Transverse colon (tissue), 4 donors: Measurements from ENCODE around the gene ISG20L2. TPM values are rescaled to one million over a fixed set of nuclear protein-coding genes. Genes with fewer than 3 reads are reported as not detected.

Experiments used
- DNase-seq: peaks from one replicate; pipeline ENCODE4 v3.0.0-alpha.2; 2019
- H3K27ac ChIP-seq, 4 donors: fragments of 200-600 bp; sonication (generic); 2 replicates each; pipeline ENCODE4 v1.5.1; 2016 to 2018; ENCODE audit warnings: inconsistent platforms in 4 of 4
- H3K27me3 ChIP-seq: fragments of 200-600 bp; sonication (generic); 2 replicates; pipeline ENCODE4 v1.5.1; 2017; ENCODE audit warnings: inconsistent platforms
- H3K36me3 ChIP-seq, 4 donors: fragments of 200-600 bp; sonication (generic); 2 replicates each; pipeline ENCODE4 v1.5.1; 2017 to 2019; ENCODE audit warnings: inconsistent platforms in 4 of 4
- H3K4me1 ChIP-seq, 4 donors: fragments of 200-600 bp; sonication (generic); 2 replicates each; pipeline ENCODE4 v1.5.1; 2017 to 2020; ENCODE audit warnings: inconsistent platforms in 4 of 4
- H3K4me3 ChIP-seq, 4 donors: fragments of 200-600 bp; sonication (generic); 1 replicate in 1 of 4; 2 replicates in 3 of 4; pipeline versions ENCODE4 v1.5.1 to v1.6.1; 2017 to 2019; ENCODE audit warnings: inconsistent platforms in 4 of 4
- H3K9me3 ChIP-seq, 2 donors: fragments of 200-600 bp; sonication (generic); 2 replicates each; pipeline ENCODE4 v1.5.1; 2017 to 2019; ENCODE audit warnings: inconsistent platforms in 2 of 2
- CTCF ChIP-seq, 5 experiments: fragments of 200-600 bp in 3 of 5; fragments of 450-650 bp in 2 of 5; sonication (generic) in 3 of 5; IDR thresholded peaks; 1 replicate in 2 of 5; 2 replicates in 3 of 5; pipeline ENCODE4 v1.5.1; 2016 to 2017; ENCODE audit warnings: antibody characterized with exemption in 5 of 5, inconsistent platforms in 3 of 5, mild to moderate bottlenecking in 2 of 5, moderate library complexity in 1 of 5
- EP300 ChIP-seq: sonication (generic); formaldehyde crosslinking; IDR thresholded peaks from one replicate; pipeline ENCODE4 v1.6.1; 2017; ENCODE audit warnings: antibody characterized with exemption, low read depth
- POLR2A ChIP-seq: fragments of 450-650 bp; IDR thresholded peaks from one replicate; pipeline ENCODE4 v1.6.1; 2016; ENCODE audit warnings: antibody characterized with exemption, mild to moderate bottlenecking, moderate library complexity
- POLR2AphosphoS5 ChIP-seq, 3 donors: sonication (generic); formaldehyde crosslinking; IDR thresholded peaks; one replicate each; pipeline ENCODE4 v1.6.1; 2016; ENCODE audit warnings: antibody characterized with exemption in 3 of 3
- WGBS, 2 donors: methylation state at CpG; one replicate each; pipeline ENCODE4 v1.1.5; 2018; ENCODE audit warnings: low coverage in 1 of 2; 5-methylcytosine and 5-hydroxymethylcytosine counted together
- in situ Hi-C, 4 donors: fragments of 200-750 bp; cut with MboI; loops; one replicate each; pipeline versions ENCODE4 v1.15.0 to v1.15.1; 2017; ENCODE audit warnings: low sequenced_read_pairs in 3 of 4, low pct_ligation_motif_present in 1 of 4, low pct_unique_long_range_greater_than_20kb in 1 of 4
- intact Hi-C: fragments of 100-400 bp; cut with DNase I; formaldehyde crosslinking; loops from one replicate; pipeline ENCODE4 v1.15.1; 2023; ENCODE audit warnings: low total_unique reads
- total RNA-seq, 4 donors: library from RNA; depleted of rRNA; stranded (reverse); fragments of >200 nt; gene quantifications; one replicate each; pipeline ENCODE4 v1.1.0, GENCODE V29; 2016

The ISG20L2 gene
- total RNA-seq, 4 donors from 2014 or later, result 25.8 to 61.7 (median 33.1) TPM

- Histone ChIP-seq H3K27ac (peak overlapping the region in 1 of 4 donors; percentile 99), H3K36me3 (peaks cover 0 to 10% (median 4%) of the 10 kb centered on the region in 4 donors), H3K4me1 (peaks cover 29 to 59% (median 47%) of the 10 kb centered on the region in 4 donors), H3K4me3 (no peak overlapping the region), H3K27me3 (no peaks in the 10 kb centered on the region), H3K9me3 (no peaks in the 10 kb centered on the region)
- in situ Hi-C loops (no loop called here), intact Hi-C loops (no loop called here)
- no peak for DNase-seq
- WGBS, 2 donors, result 71 to 77% methylated on average over 1 to 7 of the region's 12 CpGs
- TF ChIP-seq POLR2AphosphoS5 (IDR thresholded peaks at IDR 0.05) (no peak), POLR2A (no peak), EP300 (no peak), CTCF (IDR thresholded peaks at IDR 0.05) (no peak)
These were observed 15.8 kb upstream of the ISG20L2 start for GRCh38 chr1:156744344-156744743.

- Histone ChIP-seq H3K27me3 (no peaks in the 10 kb centered on the region), H3K9me3 (no peaks in the 10 kb centered on the region), H3K36me3 (peaks cover 0 to 10% (median 4%) of the 10 kb centered on the region in 4 donors), H3K27ac (no peak overlapping the region), H3K4me1 (peaks cover 27 to 52% (median 40%) of the 10 kb centered on the region in 4 donors), H3K4me3 (no peak overlapping the region)
- in situ Hi-C loops, result no loop called here
- WGBS, 2 donors, result 86 to 100% methylated on average over 4 to 14 of the region's 14 CpGs
- intact Hi-C loops, result no loop called here
- TF ChIP-seq POLR2AphosphoS5 (IDR thresholded peaks at IDR 0.05), result no peak
- no peak for TF ChIP-seq EP300
- TF ChIP-seq CTCF (IDR thresholded peaks at IDR 0.05), result no peak
- TF ChIP-seq POLR2A, result no peak
- no peak for DNase-seq
These were observed 15.1 kb upstream of the ISG20L2 start for GRCh38 chr1:156743367-156744302.

GRCh38 chr1:156742801-156743200 is 14.2 kb upstream of the ISG20L2 start:
- H3K27me3 ChIP-seq, result no peaks in the 10 kb centered on the region
- DNase-seq, result no peak
- 92% methylated on average over 4 of the region's 4 CpGs; no CpG with 5 or more reads in 1 of the 2 donors for WGBS, 2 donors
- no peak overlapping the region for H3K4me3 ChIP-seq
- H3K27ac ChIP-seq, result no peak overlapping the region
- peaks cover 21 to 44% (median 31%) of the 10 kb centered on the region in 4 donors for H3K4me1 ChIP-seq
- in situ Hi-C loops, result no loop called here
- no peak for TF ChIP-seq POLR2AphosphoS5 (IDR thresholded peaks at IDR 0.05)
- no peak for TF ChIP-seq CTCF (IDR thresholded peaks at IDR 0.05)
- no peak for TF ChIP-seq EP300
- TF ChIP-seq POLR2A, result no peak
- intact Hi-C loops, result no loop called here
- peaks cover 0 to 10% (median 4%) of the 10 kb centered on the region in 4 donors for H3K36me3 ChIP-seq
- no peaks in the 10 kb centered on the region for H3K9me3 ChIP-seq

- Histone ChIP-seq H3K27me3 (no peaks in the 10 kb centered on the region), H3K9me3 (no peaks in the 10 kb centered on the region), H3K27ac (peak overlapping the region; percentile 76 to 89 (median 84)), H3K4me3 (no peak overlapping the region), H3K4me1 (peaks cover 17 to 37% (median 25%) of the 10 kb centered on the region in 4 donors), H3K36me3 (peaks cover 0 to 10% (median 4%) of the 10 kb centered on the region in 4 donors)
- intact Hi-C loops (no loop called here), in situ Hi-C loops (no loop called here)
- DNase-seq, result no peak
- 75% methylated on average over 3 of the region's 3 CpGs; no CpG with 5 or more reads in 1 of the 2 donors for WGBS, 2 donors
- TF ChIP-seq EP300 (no peak), POLR2AphosphoS5 (IDR thresholded peaks at IDR 0.05) (no peak), POLR2A (no peak), CTCF (IDR thresholded peaks at IDR 0.05) (no peak)
These were observed 13.5 kb upstream of the ISG20L2 start for GRCh38 chr1:156742017-156742416.
